Prostate gland (tissue), 2 donors: ENCODE data around the gene CEP95. TPM values are rescaled to one million over a fixed set of nuclear protein-coding genes. Genes with fewer than 3 reads are reported as not detected.
A peak's percentile ranks its signal among the peaks of the same experiment; 100 is the strongest.

Experiments used
- DNase-seq: peaks from one replicate; pipeline ENCODE4 v3.0.0-alpha.2; 2019; ENCODE audit warnings: low spot score
- H3K27ac ChIP-seq, 2 donors: fragments of 200-600 bp; sonication (generic); 2 replicates each; pipeline ENCODE4 v1.5.1; 2017 to 2019
- H3K27me3 ChIP-seq: fragments of 200-600 bp; sonication (generic); replicated peaks from 2 replicates; pipeline ENCODE4 v1.5.1; 2019; ENCODE audit not compliant: insufficient read depth
- H3K36me3 ChIP-seq, 2 donors: fragments of 200-600 bp; sonication (generic); 1 replicate in 1 of 2; 2 replicates in 1 of 2; pipeline versions ENCODE4 v1.5.1 to v1.8.1; 2017 to 2019
- H3K4me1 ChIP-seq: fragments of 200-600 bp; sonication (generic); replicated peaks from 2 replicates; pipeline ENCODE4 v1.5.1; 2019
- H3K4me3 ChIP-seq, 2 donors: fragments of 200-600 bp; sonication (generic); 2 replicates each; pipeline ENCODE4 v1.5.1; 2017 to 2019
- H3K9me3 ChIP-seq: fragments of 200-600 bp; sonication (generic); 2 replicates; pipeline ENCODE4 v1.5.1; 2017
- POLR2A ChIP-seq: fragments of 450-650 bp; IDR thresholded peaks from one replicate; pipeline ENCODE4 v1.6.1; 2016; ENCODE audit warnings: antibody characterized with exemption, mild to moderate bottlenecking
- POLR2AphosphoS5 ChIP-seq: sonication (generic); formaldehyde crosslinking; IDR thresholded peaks from one replicate; pipeline ENCODE4 v1.6.1; 2017; ENCODE audit warnings: antibody characterized with exemption
- WGBS: methylation state at CpG from one replicate; pipeline ENCODE4 v1.1.5; 2018; 5-methylcytosine and 5-hydroxymethylcytosine counted together
- intact Hi-C: fragments of 100-400 bp; cut with DNase I; formaldehyde crosslinking; loops from one replicate; pipeline ENCODE4 v1.14.2; 2022
- total RNA-seq, 2 donors: library from RNA; depleted of rRNA; stranded (reverse); fragments of >200 nt; gene quantifications; one replicate each; pipeline ENCODE4 v1.1.0, GENCODE V29; 2016
- TF ChIP-seq, protein P1 (sequence below), 4 experiments: fragments of 200-600 bp in 2 of 4; fragments of 450-650 bp in 2 of 4; sonication (generic) in 2 of 4; IDR thresholded peaks; 1 replicate in 3 of 4; 2 replicates in 1 of 4; pipeline ENCODE4 v1.5.1; 2016 to 2019; ENCODE audit warnings: antibody characterized with exemption in 4 of 4, mild to moderate bottlenecking in 2 of 4, moderate library complexity in 2 of 4

Gene CEP95
- total RNA-seq, 2 donors from 2014 or later = 26.8 to 50.6 TPM

- Histone ChIP-seq H3K27ac (no peak overlapping the region), H3K4me1 (no peaks in the 10 kb centered on the region), H3K27me3 (no peaks in the 10 kb centered on the region), H3K36me3 (peaks cover 0 to under 1% of the 10 kb centered on the region in 2 donors), H3K4me3 (no peak overlapping the region), H3K9me3 (no peaks in the 10 kb centered on the region)
- WGBS = 19% methylated on average over 1 of the region's 1 CpG
- no peak for DNase-seq
- TF ChIP-seq POLR2A (no peak), POLR2AphosphoS5 (no peak)
- TF ChIP-seq, protein P1, sequence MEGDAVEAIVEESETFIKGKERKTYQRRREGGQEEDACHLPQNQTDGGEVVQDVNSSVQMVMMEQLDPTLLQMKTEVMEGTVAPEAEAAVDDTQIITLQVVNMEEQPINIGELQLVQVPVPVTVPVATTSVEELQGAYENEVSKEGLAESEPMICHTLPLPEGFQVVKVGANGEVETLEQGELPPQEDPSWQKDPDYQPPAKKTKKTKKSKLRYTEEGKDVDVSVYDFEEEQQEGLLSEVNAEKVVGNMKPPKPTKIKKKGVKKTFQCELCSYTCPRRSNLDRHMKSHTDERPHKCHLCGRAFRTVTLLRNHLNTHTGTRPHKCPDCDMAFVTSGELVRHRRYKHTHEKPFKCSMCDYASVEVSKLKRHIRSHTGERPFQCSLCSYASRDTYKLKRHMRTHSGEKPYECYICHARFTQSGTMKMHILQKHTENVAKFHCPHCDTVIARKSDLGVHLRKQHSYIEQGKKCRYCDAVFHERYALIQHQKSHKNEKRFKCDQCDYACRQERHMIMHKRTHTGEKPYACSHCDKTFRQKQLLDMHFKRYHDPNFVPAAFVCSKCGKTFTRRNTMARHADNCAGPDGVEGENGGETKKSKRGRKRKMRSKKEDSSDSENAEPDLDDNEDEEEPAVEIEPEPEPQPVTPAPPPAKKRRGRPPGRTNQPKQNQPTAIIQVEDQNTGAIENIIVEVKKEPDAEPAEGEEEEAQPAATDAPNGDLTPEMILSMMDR (IDR thresholded peaks at IDR 0.05) = no peak
- intact Hi-C loops = no loop called here
These were observed 28.9 kb upstream of the CEP95 start for GRCh38 chr17:64477849-64478248.

DNA sequence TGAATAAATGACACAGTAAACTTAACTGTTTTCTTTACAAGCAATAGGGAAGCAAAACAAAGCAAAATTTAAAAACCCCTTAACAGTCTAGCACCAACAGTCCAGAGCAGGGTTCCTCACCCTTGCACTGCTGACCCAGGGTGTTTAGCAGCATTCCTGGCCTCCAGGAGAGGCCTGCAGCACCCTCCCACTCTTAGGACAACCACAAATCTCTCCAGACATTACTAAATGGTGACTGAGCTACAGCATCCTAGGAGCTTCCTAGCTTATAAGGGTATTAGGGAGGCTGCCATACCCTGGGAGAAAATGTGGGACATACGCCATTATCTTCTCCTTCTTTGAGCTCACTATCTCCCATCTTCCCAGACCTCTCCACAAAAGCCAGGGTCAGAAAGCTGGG, 25.8 kb upstream of the CEP95 start:
- no peak overlapping the region for H3K27ac ChIP-seq
- intact Hi-C loops = no loop called here
- peaks cover 0 to 5% of the 10 kb centered on the region in 2 donors for H3K36me3 ChIP-seq
- no peaks in the 10 kb centered on the region for H3K9me3 ChIP-seq
- WGBS = 92% methylated on average over 1 of the region's 1 CpG
- TF ChIP-seq POLR2AphosphoS5 (no peak), POLR2A (no peak)
- TF ChIP-seq, protein P1 (IDR thresholded peaks at IDR 0.05) = no peak
- H3K4me3 ChIP-seq = no peak overlapping the region
- no peak for DNase-seq
- no peaks in the 10 kb centered on the region for H3K27me3 ChIP-seq
- H3K4me1 ChIP-seq = no peaks in the 10 kb centered on the region

- Histone ChIP-seq H3K4me1 (no peaks in the 10 kb centered on the region), H3K27me3 (no peaks in the 10 kb centered on the region), H3K9me3 (no peaks in the 10 kb centered on the region), H3K4me3 (no peak overlapping the region), H3K27ac (no peak overlapping the region), H3K36me3 (peaks cover 0 to 5% of the 10 kb centered on the region in 2 donors)
- 97% methylated on average over 3 of the region's 3 CpGs for WGBS
- intact Hi-C loops = no loop called here
- DNase-seq = no peak
- TF ChIP-seq, protein P1 (IDR thresholded peaks at IDR 0.05) = no peak
- TF ChIP-seq POLR2AphosphoS5 (no peak), POLR2A (no peak)
These were observed 22.4 kb upstream of the CEP95 start for GRCh38 chr17:64484380-64484779.

DNA sequence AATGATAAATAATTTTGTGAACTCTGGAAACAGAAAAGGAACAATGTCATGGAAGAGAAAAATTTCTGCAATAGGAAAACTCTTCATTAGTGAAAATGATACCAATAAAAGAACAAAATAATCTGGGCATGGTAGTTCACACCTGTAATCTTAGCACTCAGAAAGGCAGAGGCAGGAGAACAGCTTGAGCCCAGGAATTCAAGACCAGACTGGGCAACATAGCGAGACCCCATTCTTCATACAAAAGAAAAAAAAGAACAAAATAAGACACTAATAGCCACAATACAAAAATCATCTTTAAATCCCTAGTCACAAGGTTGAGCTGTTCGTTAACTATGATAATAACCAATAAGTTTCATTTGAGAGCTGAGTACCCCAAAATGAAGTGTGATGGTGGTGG, 18.5 kb upstream of the CEP95 start:
- H3K36me3 ChIP-seq = peaks cover 0 to 5% of the 10 kb centered on the region in 2 donors
- H3K4me1 ChIP-seq = no peaks in the 10 kb centered on the region
- no peak overlapping the region for H3K27ac ChIP-seq
- no peak for DNase-seq
- intact Hi-C loops = no loop called here
- no peaks in the 10 kb centered on the region for H3K9me3 ChIP-seq
- H3K27me3 ChIP-seq = no peaks in the 10 kb centered on the region
- H3K4me3 ChIP-seq = no peak overlapping the region
- TF ChIP-seq, protein P1 (IDR thresholded peaks at IDR 0.05) = no peak
- TF ChIP-seq POLR2A = no peak
- no peak for TF ChIP-seq POLR2AphosphoS5
- WGBS = 100% methylated on average over 2 of the region's 2 CpGs

DNA sequence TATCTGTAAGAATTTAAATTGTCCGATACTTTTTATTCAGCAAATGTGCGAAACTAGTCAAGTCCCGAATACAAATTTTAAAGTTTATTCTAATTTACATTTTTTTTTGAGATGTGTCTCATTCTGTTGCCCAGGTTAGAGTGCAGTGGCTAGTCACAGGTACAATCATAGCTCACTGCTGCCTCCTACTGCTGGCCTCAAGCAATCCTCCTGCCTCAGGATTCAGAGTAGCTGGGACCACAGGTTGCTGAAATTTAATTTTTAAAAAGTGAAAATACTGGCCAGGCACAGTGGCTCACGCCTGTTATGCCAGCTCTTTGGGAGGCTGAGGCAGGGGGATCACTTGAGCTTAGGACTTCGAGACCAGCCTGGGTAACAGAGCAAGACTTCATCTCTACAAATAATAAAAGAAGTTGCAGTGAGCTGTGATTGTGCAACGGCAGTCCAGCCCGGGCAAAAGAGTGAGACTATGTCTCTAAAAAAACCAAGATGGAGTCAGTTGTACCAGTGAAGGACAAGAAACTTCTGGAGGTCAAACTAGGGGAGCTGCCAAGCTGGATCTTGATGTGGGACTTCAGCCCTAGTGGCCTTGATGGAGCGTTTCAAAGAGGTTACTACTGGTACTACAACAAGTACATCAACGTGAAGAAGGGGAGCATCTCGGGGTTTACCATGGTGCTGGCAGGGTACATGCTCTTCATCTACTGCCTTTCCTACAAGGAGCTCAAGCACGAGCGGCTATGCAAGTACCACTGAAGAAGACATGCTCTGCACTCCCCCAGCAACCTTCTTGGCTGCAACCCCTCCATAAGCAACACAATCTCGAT, 15.5 kb upstream of the CEP95 start:
- Histone ChIP-seq H3K4me1 (no peaks in the 10 kb centered on the region), H3K36me3 (peaks cover 0 to 2% of the 10 kb centered on the region in 2 donors), H3K4me3 (no peak overlapping the region), H3K9me3 (no peaks in the 10 kb centered on the region), H3K27me3 (no peaks in the 10 kb centered on the region), H3K27ac (no peak overlapping the region)
- no peak for DNase-seq
- no peak for TF ChIP-seq POLR2A
- TF ChIP-seq, protein P1 (IDR thresholded peaks at IDR 0.05) = peak in 2 of 4 experiments; percentile 28 to 41
- intact Hi-C loops = loop anchor here (5.0 kb wide), 1 partner anchor 69 kb away; no protein-coding TSS in a partner anchor
- WGBS = 90% methylated on average over 13 of the region's 13 CpGs
